KMS-11 (cell line): ENCODE data around the gene RNF2.
A peak's percentile ranks its signal among the peaks of the same experiment; 100 is the strongest.

ENCODE experiments used
- H2AFZ ChIP-seq: fragments of 200-600 bp; sonication (generic); 2 replicates; pipeline ENCODE4 v1.6.1; 2016; ENCODE audit warnings: antibody characterized with exemption, mixed run types, low read depth
- H3K27ac ChIP-seq: fragments of 200-600 bp; sonication (generic); 2 replicates; pipeline ENCODE4 v1.6.1; 2016; ENCODE audit warnings: mild to moderate bottlenecking, mixed run types
- H3K27me3 ChIP-seq: fragments of 200-600 bp; sonication (generic); 2 replicates; pipeline ENCODE4 v1.6.1; 2017; ENCODE audit warnings: mild to moderate bottlenecking, low read depth, mixed run types, moderate library complexity; ENCODE audit not compliant: insufficient read depth
- H3K36me3 ChIP-seq: fragments of 200-600 bp; sonication (generic); 2 replicates; pipeline ENCODE4 v1.6.1; 2017; ENCODE audit warnings: mild to moderate bottlenecking, mixed run types; ENCODE audit not compliant: insufficient read depth
- H3K4me1 ChIP-seq: fragments of 200-600 bp; sonication (generic); 2 replicates; pipeline ENCODE4 v1.6.1; 2016; ENCODE audit warnings: mild to moderate bottlenecking, low read depth, mixed run types; ENCODE audit not compliant: poor library complexity, severe bottlenecking
- H3K4me2 ChIP-seq: fragments of 200-600 bp; sonication (generic); 2 replicates; pipeline ENCODE4 v1.7.0; 2016; ENCODE audit warnings: mild to moderate bottlenecking, mixed run types
- H3K4me3 ChIP-seq: fragments of 200-600 bp; sonication (generic); IDR thresholded peaks from 2 replicates; pipeline ENCODE4 v1.6.1; 2017; ENCODE audit warnings: low read depth, low read length, mixed read lengths; ENCODE audit not compliant: insufficient read depth
- H3K79me2 ChIP-seq: fragments of 200-600 bp; sonication (generic); 2 replicates; pipeline ENCODE4 v1.6.1; 2016; ENCODE audit warnings: low read depth, mixed run types; ENCODE audit not compliant: insufficient read depth
- H3K9ac ChIP-seq: fragments of 200-600 bp; sonication (generic); 2 replicates; pipeline ENCODE4 v1.6.1; 2016; ENCODE audit warnings: mild to moderate bottlenecking, mixed run types
- H4K20me1 ChIP-seq: fragments of 200-600 bp; sonication (generic); 2 replicates; pipeline ENCODE4 v1.6.1; 2016; ENCODE audit warnings: mild to moderate bottlenecking, mixed run types; ENCODE audit not compliant: insufficient read depth
- TF ChIP-seq, protein P1 (sequence below): fragments of 200-600 bp; sonication (generic); conservative IDR thresholded peaks from 2 replicates; pipeline ENCODE4 v1.6.1; 2017; ENCODE audit warnings: low read depth, mild to moderate bottlenecking, antibody characterized with exemption, low read length, moderate library complexity, mixed read lengths

Gene RNF2

GRCh38 chr1:185094761-185095160 lies 49.4 kb downstream of the RNF2 start:
- TF ChIP-seq, protein P1, sequence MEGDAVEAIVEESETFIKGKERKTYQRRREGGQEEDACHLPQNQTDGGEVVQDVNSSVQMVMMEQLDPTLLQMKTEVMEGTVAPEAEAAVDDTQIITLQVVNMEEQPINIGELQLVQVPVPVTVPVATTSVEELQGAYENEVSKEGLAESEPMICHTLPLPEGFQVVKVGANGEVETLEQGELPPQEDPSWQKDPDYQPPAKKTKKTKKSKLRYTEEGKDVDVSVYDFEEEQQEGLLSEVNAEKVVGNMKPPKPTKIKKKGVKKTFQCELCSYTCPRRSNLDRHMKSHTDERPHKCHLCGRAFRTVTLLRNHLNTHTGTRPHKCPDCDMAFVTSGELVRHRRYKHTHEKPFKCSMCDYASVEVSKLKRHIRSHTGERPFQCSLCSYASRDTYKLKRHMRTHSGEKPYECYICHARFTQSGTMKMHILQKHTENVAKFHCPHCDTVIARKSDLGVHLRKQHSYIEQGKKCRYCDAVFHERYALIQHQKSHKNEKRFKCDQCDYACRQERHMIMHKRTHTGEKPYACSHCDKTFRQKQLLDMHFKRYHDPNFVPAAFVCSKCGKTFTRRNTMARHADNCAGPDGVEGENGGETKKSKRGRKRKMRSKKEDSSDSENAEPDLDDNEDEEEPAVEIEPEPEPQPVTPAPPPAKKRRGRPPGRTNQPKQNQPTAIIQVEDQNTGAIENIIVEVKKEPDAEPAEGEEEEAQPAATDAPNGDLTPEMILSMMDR: no peak
- Histone ChIP-seq H3K4me1 (no peaks in the 10 kb centered on the region), H4K20me1 (no peaks in the 10 kb centered on the region), H3K36me3 (no peaks in the 10 kb centered on the region), H3K27me3 (no peaks in the 10 kb centered on the region), H3K27ac (no peak overlapping the region), H3K4me3 (no peak overlapping the region), H3K9ac (no peak overlapping the region), H3K4me2 (no peak overlapping the region), H3K79me2 (no peaks in the 10 kb centered on the region), H2AFZ (no peak overlapping the region)

- Histone ChIP-seq H3K79me2 (no peaks in the 10 kb centered on the region), H3K9ac (no peak overlapping the region), H2AFZ (no peak overlapping the region), H3K36me3 (no peaks in the 10 kb centered on the region), H3K27me3 (no peaks in the 10 kb centered on the region), H4K20me1 (no peaks in the 10 kb centered on the region), H3K4me2 (no peak overlapping the region), H3K27ac (no peak overlapping the region), H3K4me3 (no peak overlapping the region), H3K4me1 (no peaks in the 10 kb centered on the region)
- TF ChIP-seq, protein P1: no peak
Measured at GRCh38 chr1:185096531-185096930, 51.2 kb downstream of the RNF2 start.

- Histone ChIP-seq H3K9ac (no peak overlapping the region), H3K4me2 (no peak overlapping the region), H3K79me2 (no peaks in the 10 kb centered on the region), H3K4me1 (no peaks in the 10 kb centered on the region), H3K36me3 (no peaks in the 10 kb centered on the region), H3K4me3 (peak overlapping the region; percentile 39), H3K27ac (no peak overlapping the region), H3K27me3 (no peaks in the 10 kb centered on the region), H4K20me1 (no peaks in the 10 kb centered on the region), H2AFZ (no peak overlapping the region)
- TF ChIP-seq, protein P1: no peak
Measured at GRCh38 chr1:185104083-185104482, 58.7 kb downstream of the RNF2 start.

DNA sequence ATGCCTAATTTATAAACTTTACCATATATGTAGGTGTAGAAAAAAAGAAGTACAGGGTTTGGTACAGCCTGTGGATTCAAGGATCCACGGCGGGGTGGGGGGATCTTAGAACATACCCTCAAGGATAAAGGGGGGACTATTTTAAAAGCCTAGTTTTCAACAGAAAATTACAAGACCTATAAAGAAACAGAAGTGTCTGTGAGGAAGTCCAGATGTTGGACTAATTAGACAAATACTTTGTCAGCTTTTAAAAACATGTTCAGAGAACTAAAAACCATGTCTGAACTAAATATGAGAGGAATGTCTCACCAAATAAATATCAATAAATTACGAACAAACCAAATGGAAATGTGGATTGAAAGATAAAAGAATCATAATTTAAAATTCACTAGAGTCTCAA lies 59.8 kb downstream of the RNF2 start:
- Histone ChIP-seq H3K4me3 (no peak overlapping the region), H4K20me1 (no peaks in the 10 kb centered on the region), H3K4me2 (no peak overlapping the region), H3K79me2 (no peaks in the 10 kb centered on the region), H3K36me3 (no peaks in the 10 kb centered on the region), H2AFZ (no peak overlapping the region), H3K27ac (no peak overlapping the region), H3K4me1 (no peaks in the 10 kb centered on the region), H3K9ac (no peak overlapping the region), H3K27me3 (no peaks in the 10 kb centered on the region)
- TF ChIP-seq, protein P1: no peak

GRCh38 chr1:185108321-185108720 lies 63.0 kb downstream of the RNF2 start:
- H3K79me2 ChIP-seq: no peaks in the 10 kb centered on the region
- no peaks in the 10 kb centered on the region for H3K36me3 ChIP-seq
- H3K27ac ChIP-seq: no peak overlapping the region
- no peak overlapping the region for H3K9ac ChIP-seq
- TF ChIP-seq, protein P1: no peak
- H3K27me3 ChIP-seq: no peaks in the 10 kb centered on the region
- no peak overlapping the region for H2AFZ ChIP-seq
- H3K4me1 ChIP-seq: peaks cover 8% of the 10 kb centered on the region
- no peak overlapping the region for H3K4me2 ChIP-seq
- no peak overlapping the region for H3K4me3 ChIP-seq
- no peaks in the 10 kb centered on the region for H4K20me1 ChIP-seq
